GM10248 (cell line): ENCODE measurements around the gene PCDH15.

Source experiments
- CTCF ChIA-PET: fragments of 300-600 bp; sonication (Branson Sonifier 250); formaldehyde crosslinking; extraction: SDS; loops from one replicate; lab custom pipeline; 2021; ENCODE audit warnings: antibody characterized with exemption; lab: Yijun Ruan, JAX
- POLR2A ChIA-PET: fragments of 350-650 bp; sonication (Branson Sonifier 250); formaldehyde crosslinking; extraction: SDS; loops from one replicate; lab custom pipeline; 2020; ENCODE audit warnings: antibody characterized with exemption; lab: Yijun Ruan, JAX
- DNase-seq: peaks from one replicate; pipeline ENCODE4 v3.0.0; 2012; ENCODE audit errors: extremely low spot score
- CTCF ChIP-seq: IDR thresholded peaks from 2 replicates; pipeline ENCODE4 v1.5.1; 2012; ENCODE audit warnings: mild to moderate bottlenecking, low read depth; ENCODE audit errors: extremely low read depth, missing control alignments, control extremely low read depth

The PCDH15 gene

GRCh38 chr10:54060572-54060971, 740.5 kb downstream of the PCDH15 start:
- ChIA-PET POLR2A (no interaction called here), CTCF (interaction anchor here (1.3 kb wide), 1 partner anchor 24 kb away, joined by 4 read pairs; no protein-coding TSS in a partner anchor)
- no peak for TF ChIP-seq CTCF
- no peak for DNase-seq

GRCh38 chr10:54057357-54057756, 743.7 kb downstream of the PCDH15 start:
- ChIA-PET POLR2A (no interaction called here), CTCF (interaction anchor here (1.2 kb wide), 1 partner anchor 13 kb away, joined by 3 read pairs; no protein-coding TSS in a partner anchor)
- no peak for TF ChIP-seq CTCF
- DNase-seq, result no peak

DNA sequence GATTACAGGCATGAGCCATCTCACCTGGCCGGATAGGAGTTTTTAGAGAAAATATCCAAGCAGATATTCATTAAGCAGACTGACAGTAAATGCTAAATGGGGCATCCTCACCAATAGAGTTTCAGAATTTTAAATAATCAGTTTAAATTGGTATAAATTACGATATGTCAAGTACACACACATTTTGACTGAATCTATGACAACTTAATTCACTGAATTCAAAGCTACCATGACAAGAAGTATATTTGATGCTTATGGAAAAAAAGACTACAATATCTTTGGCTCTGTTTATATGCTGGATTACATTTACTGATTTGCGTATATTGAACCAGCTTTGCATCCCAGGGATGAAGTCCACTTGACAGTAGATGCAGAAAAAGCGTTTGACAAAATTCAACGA, 774.7 kb downstream of the PCDH15 start:
- POLR2A ChIA-PET, result no interaction called here
- CTCF ChIA-PET, result no interaction called here

GRCh38 chr10:54011117-54011516, 789.9 kb downstream of the PCDH15 start:
- ChIA-PET CTCF (interaction anchor here (1.8 kb wide), 1 partner anchor 16 kb away, joined by 4 read pairs; no protein-coding TSS in a partner anchor), POLR2A (no interaction called here)
- DNase-seq, result no peak
- no peak for TF ChIP-seq CTCF

More for the DNA sequence above, 774.7 kb downstream of the PCDH15 start:
- no peak for DNase-seq
- TF ChIP-seq CTCF, result no peak

GRCh38 chr10:54010337-54010933, 790.6 kb downstream of the PCDH15 start:
- ChIA-PET POLR2A (no interaction called here), CTCF (interaction anchor here (1.2 to 1.8 kb wide), 2 partner anchors 8 to 15 kb away, joined by 3 to 4 read pairs; no protein-coding TSS in a partner anchor)

DNA sequence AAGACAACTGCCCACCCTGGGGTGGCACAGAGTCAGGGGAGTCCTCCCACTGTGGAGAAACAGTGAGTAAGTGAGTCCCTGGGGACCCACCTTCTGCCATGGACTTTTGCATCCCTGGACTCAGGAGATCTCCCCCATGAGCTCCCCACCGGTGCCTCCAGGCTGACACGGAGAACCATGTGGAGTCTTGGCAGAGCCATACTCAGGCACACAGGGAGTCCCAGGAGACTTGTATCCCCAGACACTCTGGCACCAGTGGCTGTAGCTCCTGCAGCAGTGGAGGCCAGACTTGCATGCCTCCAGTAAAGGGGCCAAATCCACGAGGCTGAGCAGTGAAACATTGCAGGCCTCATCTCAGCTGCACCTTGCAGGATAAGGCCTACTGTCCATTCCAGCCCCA, 791.4 kb downstream of the PCDH15 start:
- CTCF ChIA-PET, result interaction anchor here (1.2 to 1.8 kb wide), 2 partner anchors 8 to 15 kb away, joined by 3 to 4 read pairs; no protein-coding TSS in a partner anchor
- no peak for TF ChIP-seq CTCF
- DNase-seq, result no peak
- POLR2A ChIA-PET, result no interaction called here

More at GRCh38 chr10:54010337-54010933, 790.6 kb downstream of the PCDH15 start:
- TF ChIP-seq CTCF, result no peak
- DNase-seq, result no peak
